HT1080 (cell line): ENCODE data around the gene RNF150. TPM values are rescaled to one million over a fixed set of nuclear protein-coding genes. Genes with fewer than 3 reads are reported as not detected.

ENCODE experiments used
- DNase-seq: peaks from one replicate; pipeline ENCODE4 v3.0.0-alpha.2; 2015; ENCODE audit warnings: low read depth
- total RNA-seq: library from RNA; depleted of rRNA; stranded (reverse); fragments of >200 nt; shearing (Covaris generic); gene quantifications from 2 replicates; pipeline ENCODE4 v1.2.3, GENCODE V29; 2014

Gene RNF150
- total RNA-seq, 1 experiment from 2014 or later: 0.37 TPM

- no peak for DNase-seq
These were observed 203.3 kb downstream of the RNF150 start for GRCh38 chr4:140930011-140930410.

DNA sequence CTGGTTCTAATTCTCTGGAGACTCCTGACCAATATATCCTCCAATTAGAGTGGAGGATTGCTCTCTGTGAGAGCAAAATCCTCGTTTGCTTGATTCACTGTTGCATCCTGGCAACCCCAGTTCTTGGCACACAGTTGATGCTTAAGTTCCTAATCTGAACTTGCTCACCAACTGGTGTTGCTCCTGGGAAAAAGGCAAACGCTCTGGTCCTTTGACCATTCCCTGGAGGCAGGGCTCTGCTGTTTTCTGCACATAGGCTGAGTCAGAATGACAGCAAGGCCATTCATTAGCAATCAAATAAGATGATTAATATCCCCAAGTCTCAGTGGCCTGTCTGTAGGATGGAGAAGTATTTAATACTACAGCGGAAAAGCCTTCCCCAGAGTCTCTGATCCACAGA lies 204.4 kb downstream of the RNF150 start:
- no peak for DNase-seq

DNA sequence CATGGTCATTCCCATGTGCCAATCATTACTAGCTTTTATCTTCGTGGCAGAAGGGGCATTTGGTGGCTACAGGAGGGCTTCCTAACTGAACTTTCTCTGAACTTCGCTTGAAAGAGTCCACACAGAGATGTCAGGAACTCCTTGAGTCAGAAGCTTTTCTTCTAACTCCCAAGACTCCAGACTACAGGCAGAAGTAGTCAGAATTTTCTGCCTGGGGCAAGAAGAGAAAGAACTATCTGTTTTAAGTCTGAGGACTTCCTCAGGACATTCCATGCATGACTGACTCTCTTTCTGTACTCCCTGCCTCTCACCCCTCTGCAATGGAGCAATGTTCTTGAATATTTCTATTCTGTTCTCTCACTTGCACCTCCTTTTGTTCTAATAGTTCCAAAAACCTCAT lies 206.6 kb downstream of the RNF150 start:
- no peak for DNase-seq

DNA sequence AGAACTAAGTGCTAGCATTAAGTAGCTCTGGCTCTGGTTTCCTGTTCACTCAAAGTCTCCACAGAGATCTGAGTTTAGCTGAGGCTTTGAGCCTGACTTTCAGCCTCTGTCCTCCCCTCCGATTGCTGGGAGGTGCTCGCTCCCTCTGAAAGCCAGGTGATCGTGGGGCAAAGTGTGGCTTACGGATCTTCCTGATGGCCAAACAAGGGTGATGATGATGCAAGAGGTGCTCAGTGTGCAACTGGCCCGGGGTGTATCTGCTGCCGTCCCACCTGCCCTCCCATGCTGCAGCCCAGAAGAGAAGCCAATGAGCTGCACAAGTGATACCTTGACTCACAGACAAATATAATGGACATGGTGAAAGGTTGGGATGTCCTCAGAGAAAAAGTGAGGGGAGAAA lies 207.9 kb downstream of the RNF150 start:
- DNase-seq: no peak

- DNase-seq: no peak
These were observed 208.4 kb downstream of the RNF150 start for GRCh38 chr4:140924761-140925392.

GRCh38 chr4:140906993-140907962 lies 226.0 kb downstream of the RNF150 start:
- DNase-seq: no peak

DNA sequence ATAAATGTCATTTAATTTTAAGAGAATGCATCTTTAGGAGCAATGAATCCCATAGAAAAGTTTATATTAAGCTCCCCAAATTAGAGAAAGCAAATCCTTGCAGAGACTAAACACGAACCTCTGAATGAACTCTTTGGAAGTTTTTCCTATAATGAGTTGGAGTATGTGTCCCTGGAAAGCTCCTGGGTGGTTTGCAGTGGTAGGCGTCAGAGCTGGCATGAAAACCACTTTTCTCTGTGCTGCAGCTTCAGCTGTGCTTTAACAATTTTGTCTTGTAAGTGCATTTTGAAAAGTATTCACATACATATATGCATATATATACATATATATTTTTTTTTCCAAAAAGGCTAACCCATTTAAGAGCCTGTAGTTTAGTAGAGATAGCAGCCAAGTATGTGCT lies 228.4 kb downstream of the RNF150 start:
- no peak for DNase-seq

DNA sequence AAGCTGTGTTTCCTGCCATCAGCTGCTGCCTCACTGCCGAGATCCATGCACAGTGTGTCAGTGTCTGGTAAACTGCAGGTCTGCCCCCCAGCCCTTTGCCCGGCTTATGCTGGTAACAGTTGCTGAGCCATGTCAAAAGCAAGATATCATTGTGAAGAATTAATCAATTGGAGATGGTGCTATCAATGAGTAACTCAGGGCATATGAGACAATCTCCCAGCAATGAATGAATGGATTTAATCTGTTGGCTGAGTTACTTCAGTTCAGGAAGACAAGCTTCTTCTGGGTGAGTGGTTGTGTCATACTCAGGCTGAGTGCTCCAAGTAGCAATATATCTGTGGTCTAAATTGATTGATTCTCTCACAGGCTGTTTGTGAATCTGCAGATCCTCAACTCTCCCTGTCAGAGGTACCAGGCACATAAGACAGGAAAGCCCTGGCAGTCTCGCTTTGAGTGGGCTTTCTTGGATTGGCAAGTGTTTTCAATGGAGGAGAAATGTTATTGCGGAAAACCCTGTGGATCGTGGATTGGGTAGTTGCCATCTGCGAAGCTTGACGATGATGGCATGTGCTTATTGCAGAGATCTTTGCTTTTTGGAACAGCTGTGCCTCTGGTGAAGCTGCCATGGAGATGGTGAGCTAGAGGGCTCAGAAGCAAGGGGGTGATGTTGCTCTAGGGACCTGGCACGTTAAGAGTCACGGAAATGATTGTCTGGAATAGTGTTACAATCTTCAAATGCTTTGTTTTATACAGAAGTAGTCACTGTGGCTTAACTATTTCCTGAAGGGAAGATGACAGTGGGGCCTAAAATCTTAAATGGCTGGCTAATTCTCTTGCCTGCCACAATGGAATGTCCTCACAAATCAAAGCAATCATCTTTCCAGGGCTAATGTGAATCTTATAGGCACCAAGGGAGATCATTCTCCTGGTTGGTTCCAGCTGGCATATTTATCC lies 229.5 kb downstream of the RNF150 start:
- no peak for DNase-seq

DNA sequence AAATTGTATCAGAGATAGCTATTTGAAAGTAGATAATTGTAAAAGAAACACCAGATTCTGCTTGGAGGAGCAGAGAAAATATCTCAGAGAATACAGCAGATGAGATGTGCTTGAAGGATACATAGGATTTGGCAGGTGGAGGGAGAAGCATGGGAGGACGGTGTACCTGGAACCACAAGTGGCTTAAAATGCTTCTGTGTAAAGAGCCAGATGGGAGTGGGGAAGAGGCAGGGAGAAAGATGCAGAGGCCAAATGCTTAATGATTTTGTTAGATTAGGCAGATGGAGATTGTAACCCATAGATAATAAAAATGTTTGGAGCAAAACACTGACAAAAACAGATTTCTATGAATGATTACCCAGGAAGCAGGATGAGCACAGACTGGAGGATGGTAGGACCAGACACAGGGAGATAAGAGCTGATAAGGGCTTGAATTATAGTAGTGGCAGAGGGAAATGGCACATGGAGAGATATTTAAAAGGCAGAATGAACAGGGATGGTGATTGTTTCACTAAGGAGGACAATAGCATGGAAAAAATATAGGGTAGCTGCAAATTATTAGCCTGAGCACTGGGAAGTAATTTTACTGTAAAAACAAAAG lies 231.4 kb downstream of the RNF150 start:
- DNase-seq: no peak

GRCh38 chr4:140893939-140894338 lies 239.3 kb downstream of the RNF150 start:
- DNase-seq: no peak

- DNase-seq: no peak
These were observed 245.2 kb downstream of the RNF150 start for GRCh38 chr4:140888054-140888453.

DNA sequence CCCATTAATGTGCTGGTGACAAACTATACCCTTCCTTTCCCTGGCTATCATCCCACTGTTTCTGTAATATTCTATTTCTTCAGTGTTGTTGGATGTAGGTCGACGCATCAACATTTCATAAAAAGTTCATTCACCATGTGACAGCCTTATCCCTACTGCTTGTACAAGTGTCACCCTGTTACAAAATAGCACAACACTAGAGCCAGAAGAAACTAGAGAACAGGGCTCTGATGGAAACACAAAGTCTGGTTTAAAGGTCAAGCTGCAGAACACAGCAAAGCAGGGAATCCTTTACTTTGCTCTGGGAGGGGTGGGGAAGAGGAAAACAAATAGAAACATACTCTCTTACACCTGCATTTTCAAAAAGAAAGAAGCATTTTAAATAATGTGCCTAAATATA lies 245.8 kb downstream of the RNF150 start:
- no peak for DNase-seq

- DNase-seq: peak; percentile 59
These were observed 248.7 kb downstream of the RNF150 start for GRCh38 chr4:140884431-140885058.

- DNase-seq: no peak
These were observed 255.5 kb downstream of the RNF150 start for GRCh38 chr4:140877781-140878180.

GRCh38 chr4:140876615-140877364 lies 256.5 kb downstream of the RNF150 start:
- DNase-seq: no peak

DNA sequence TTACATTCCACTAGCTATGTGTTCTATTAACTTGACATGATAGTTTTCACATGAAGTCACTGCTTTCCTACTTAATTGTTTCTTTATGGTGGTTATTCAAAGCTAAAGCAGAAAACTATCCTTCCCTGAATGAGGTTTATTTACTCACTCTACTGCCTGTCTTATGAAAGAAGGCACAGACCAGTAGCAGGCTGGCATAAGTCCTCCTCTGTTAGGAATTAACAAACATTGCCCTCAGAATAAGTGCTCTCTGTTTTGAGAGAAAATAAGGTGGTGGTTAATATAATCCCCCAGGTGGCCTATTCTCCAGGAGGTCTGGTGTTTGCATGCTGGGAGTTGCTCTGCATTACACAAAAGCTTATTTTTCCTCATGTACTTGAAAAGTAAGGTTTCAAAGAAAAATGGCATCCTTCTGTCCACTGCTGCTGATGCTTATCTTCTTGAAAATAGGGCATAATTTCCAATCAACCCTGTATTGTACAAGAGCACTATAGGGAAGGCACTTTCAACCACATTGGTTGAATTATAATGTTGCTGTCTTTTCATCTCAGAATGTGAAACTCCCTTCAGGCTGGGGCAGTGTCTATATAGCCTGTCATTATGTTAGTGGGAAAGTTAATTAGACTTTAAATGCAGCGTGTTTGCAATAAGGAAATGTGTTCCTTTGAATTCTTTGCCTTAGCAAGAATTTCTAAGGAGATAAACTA lies 257.4 kb downstream of the RNF150 start:
- no peak for DNase-seq

DNA sequence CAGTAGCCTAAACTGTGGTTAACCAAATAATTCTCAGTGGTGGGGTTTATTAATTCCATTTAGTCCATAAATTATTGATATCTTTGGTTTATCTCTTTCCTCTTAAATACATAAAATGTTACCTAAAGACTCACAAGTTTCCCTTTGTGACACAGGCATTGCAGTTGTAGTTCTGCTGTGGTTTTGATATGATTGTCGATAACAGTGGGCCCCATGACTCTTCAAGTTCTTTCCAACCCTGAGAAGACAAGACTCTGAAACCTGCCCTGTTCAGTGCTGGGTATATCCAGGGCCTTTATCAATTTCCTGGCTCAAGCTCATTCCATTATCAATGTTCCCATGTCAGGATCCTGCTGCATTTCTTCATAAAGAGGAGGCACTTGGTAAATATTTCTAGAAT lies 259.2 kb downstream of the RNF150 start:
- DNase-seq: no peak

DNA sequence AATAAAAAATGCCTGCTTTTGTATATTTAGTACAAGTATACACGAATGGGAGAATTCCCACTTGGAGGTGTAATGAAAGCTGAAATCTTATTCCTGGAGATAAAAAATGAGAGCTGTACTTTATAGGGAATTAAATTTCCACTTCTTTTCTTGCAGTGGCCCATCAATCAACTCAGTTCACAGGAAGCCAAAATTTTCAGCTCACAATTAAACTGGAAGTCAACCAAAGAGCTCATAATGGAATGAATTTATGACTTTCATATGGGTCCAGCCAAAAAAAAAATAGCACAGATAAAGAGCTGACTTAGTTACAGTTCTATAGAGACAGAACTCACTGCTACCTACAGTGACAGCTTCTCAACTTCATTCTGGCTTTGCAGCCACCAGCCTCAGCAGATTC lies 261.9 kb downstream of the RNF150 start:
- no peak for DNase-seq

DNA sequence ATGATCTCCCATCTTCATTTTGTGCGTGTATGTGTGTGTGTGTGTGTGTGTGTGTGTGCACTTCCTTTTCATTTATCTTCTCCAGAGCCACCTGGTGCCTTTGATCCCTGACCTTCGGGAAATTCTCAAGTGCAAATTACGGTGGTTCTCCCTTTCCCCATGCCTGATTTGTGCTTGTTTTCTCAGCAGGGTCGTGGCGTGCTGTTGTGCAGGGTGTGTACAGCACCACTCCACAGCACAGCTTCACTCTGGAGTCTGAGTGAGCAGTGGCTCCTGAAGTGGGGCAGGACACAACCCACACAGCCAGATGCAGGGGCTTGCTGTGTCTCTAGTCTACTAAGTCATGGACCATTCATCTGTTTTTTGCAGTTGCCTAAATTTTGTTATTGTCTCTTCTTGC lies 262.8 kb downstream of the RNF150 start:
- DNase-seq: no peak
